A549 (cell line): ENCODE measurements around the gene MT1HL1. TPM values are rescaled to one million over a fixed set of nuclear protein-coding genes. Genes with fewer than 3 reads are reported as not detected.

ENCODE experiments used
- ATAC-seq, 2 experiments: fragments of 200-7000 bp in 1 of 2; fragments of >200 bp in 1 of 2; cut with Nextera tagmentation in 1 of 2; cut with Tn5 transposase in 1 of 2; 3 replicates each; pipeline versions ENCODE4 v1.8.0 to v1.9.1; 2018 to 2020; ENCODE audit warnings: mild to moderate bottlenecking in 1 of 2, moderate library complexity in 1 of 2
- CTCF ChIA-PET: fragments of 300-600 bp; sonication (Branson Sonifier 250); formaldehyde crosslinking; extraction: SDS; loops from one replicate; lab custom pipeline; 2021; ENCODE audit warnings: antibody characterized with exemption, inconsistent platforms; lab: Yijun Ruan, JAX
- POLR2A ChIA-PET: fragments of 350-600 bp; formaldehyde crosslinking; extraction: SDS; loops from one replicate; lab custom pipeline; 2021; ENCODE audit warnings: antibody characterized with exemption, inconsistent platforms; lab: Yijun Ruan, JAX
- DNase-seq, 2 experiments: peaks; one replicate each; pipeline versions ENCODE4 v3.0.0 to v3.0.0-alpha.2; 2011 to 2016; ENCODE audit warnings: low read depth in 1 of 2, low spot score in 1 of 2
- FAIRE-seq: peaks from 2 replicates; lab custom pipeline; 2011; peaks lifted over from hg19 to GRCh38; lab: Jason Lieb, UNC
- H3K27ac ChIP-seq, 2 experiments: fragments of >200 bp; sonication (Bioruptor Twin); formaldehyde crosslinking; 3 replicates each; pipeline ENCODE4 v1.5.1; 2016 to 2017
- H3K4me1 ChIP-seq: fragments of >200 bp; sonication (Bioruptor Twin); formaldehyde crosslinking; 3 replicates; pipeline ENCODE4 v1.6.1; 2016
- H3K4me2 ChIP-seq: fragments of >200 bp; sonication (Bioruptor Twin); formaldehyde crosslinking; 3 replicates; pipeline ENCODE4 v1.6.1; 2016
- H3K4me3 ChIP-seq: fragments of >200 bp; sonication (Bioruptor Twin); formaldehyde crosslinking; 3 replicates; pipeline ENCODE4 v1.5.1; 2016
- H3K9me3 ChIP-seq: fragments of >200 bp; sonication (Bioruptor Twin); formaldehyde crosslinking; 3 replicates; pipeline ENCODE4 v1.6.1; 2016
- CBX2 ChIP-seq: fragments of 200-600 bp; sonication (generic); IDR thresholded peaks from 2 replicates; pipeline ENCODE4 v1.6.1; 2016; ENCODE audit warnings: low read depth, mild to moderate bottlenecking, borderline replicate concordance
- CHD2 ChIP-seq: fragments of 150-350 bp; IDR thresholded peaks from 2 replicates; pipeline ENCODE4 v1.6.1; 2014; ENCODE audit warnings: low read length; ENCODE audit not compliant: partially characterized antibody
- E2F6 ChIP-seq: IDR thresholded peaks from 2 replicates; pipeline ENCODE4 v1.6.1; 2012; ENCODE audit warnings: low read depth, borderline replicate concordance
- ELK1 ChIP-seq: fragments of 150-350 bp; IDR thresholded peaks from 2 replicates; pipeline ENCODE4 v1.6.1; 2014; ENCODE audit warnings: low read depth, mild to moderate bottlenecking, low read length
- ESRRA ChIP-seq: fragments of 150-350 bp; IDR thresholded peaks from 2 replicates; pipeline ENCODE4 v1.6.1; 2014; ENCODE audit warnings: mild to moderate bottlenecking, low read length, borderline replicate concordance
- GATA3 ChIP-seq: IDR thresholded peaks from 2 replicates; pipeline ENCODE4 v1.6.1; 2012; ENCODE audit warnings: borderline replicate concordance
- HES2 ChIP-seq: fragments of >200 bp; sonication (Bioruptor Twin); formaldehyde crosslinking; IDR thresholded peaks from 2 replicates; pipeline ENCODE4 v1.6.1; 2016
- HEYL ChIP-seq: fragments of 250-450 bp; sonication (Bioruptor Pico); IDR thresholded peaks from 2 replicates; pipeline ENCODE4 v1.8.0; 2021; ENCODE audit warnings: mild to moderate bottlenecking, moderate library complexity
- HOXA7 ChIP-seq: fragments of 250-450 bp; sonication (Bioruptor Pico); IDR thresholded peaks from 2 replicates; pipeline ENCODE4 v1.5.0; 2020; ENCODE audit warnings: mild to moderate bottlenecking, moderate library complexity
- HOXB13 ChIP-seq: fragments of 250-450 bp; sonication (Bioruptor Pico); IDR thresholded peaks from 2 replicates; pipeline ENCODE4 v1.5.0; 2020; ENCODE audit warnings: low read depth, mild to moderate bottlenecking, moderate library complexity
- HOXB5 ChIP-seq: fragments of 250-450 bp; sonication (Bioruptor Pico); IDR thresholded peaks from 2 replicates; pipeline ENCODE4 v1.5.0; 2020; ENCODE audit warnings: mild to moderate bottlenecking, moderate library complexity
- MAFK ChIP-seq: fragments of 450-650 bp; IDR thresholded peaks from 2 replicates; pipeline ENCODE4 v1.6.1; 2014; ENCODE audit not compliant: partially characterized antibody
- NFE2L2 ChIP-seq: fragments of 150-350 bp; conservative IDR thresholded peaks from 2 replicates; pipeline ENCODE4 v1.6.1; 2014; ENCODE audit warnings: low read length
- PHF8 ChIP-seq: fragments of 200-600 bp; sonication (generic); IDR thresholded peaks from 2 replicates; pipeline ENCODE4 v1.6.1; 2016; ENCODE audit warnings: low read depth, mild to moderate bottlenecking, antibody characterized with exemption, moderate library complexity, borderline replicate concordance
- POLR2AphosphoS2 ChIP-seq: conservative IDR thresholded peaks from 2 replicates; pipeline ENCODE4 v1.6.1; 2012; ENCODE audit warnings: low read length, improper control_type of control experiment, inconsistent platforms
- SREBF2 ChIP-seq: fragments of 450-650 bp; IDR thresholded peaks from 2 replicates; pipeline ENCODE4 v1.6.1; 2014; ENCODE audit warnings: mild to moderate bottlenecking, moderate library complexity
- USF2 ChIP-seq: fragments of 450-650 bp; IDR thresholded peaks from 2 replicates; pipeline ENCODE4 v1.6.1; 2014; ENCODE audit warnings: antibody characterized with exemption
- ZFP36 ChIP-seq: fragments of 450-650 bp; IDR thresholded peaks from 2 replicates; pipeline ENCODE4 v1.6.1; 2014; ENCODE audit warnings: borderline replicate concordance; ENCODE audit not compliant: partially characterized antibody
- WGBS: methylation state at CpG from one replicate; pipeline ENCODE4 v1.1.6; 2017; ENCODE audit errors: missing lambda C conversion rate; 5-methylcytosine and 5-hydroxymethylcytosine counted together
- polyA plus RNA-seq, 4 experiments: library from polyadenylated mRNA; depleted of rRNA in 3 of 4; stranded (reverse); fragments of >200 nt; fragmentation: RNase III in 1 of 4; extraction: RNeasy Plus Mini Kit Qiagen cat#74134 plus additional on column Dnase treatment in 1 of 4; gene quantifications; 2 replicates in 3 of 4; 3 replicates in 1 of 4; pipeline ENCODE4 v1.2.3, GENCODE V29; 2011 to 2017
- TF ChIP-seq, protein P1 (sequence below): IDR thresholded peaks from 2 replicates; pipeline ENCODE4 v1.6.1; 2012

The MT1HL1 gene
- polyA plus RNA-seq, 2 of the 4 experiments (the other 2 are of a cell fraction), result not detected

DNA sequence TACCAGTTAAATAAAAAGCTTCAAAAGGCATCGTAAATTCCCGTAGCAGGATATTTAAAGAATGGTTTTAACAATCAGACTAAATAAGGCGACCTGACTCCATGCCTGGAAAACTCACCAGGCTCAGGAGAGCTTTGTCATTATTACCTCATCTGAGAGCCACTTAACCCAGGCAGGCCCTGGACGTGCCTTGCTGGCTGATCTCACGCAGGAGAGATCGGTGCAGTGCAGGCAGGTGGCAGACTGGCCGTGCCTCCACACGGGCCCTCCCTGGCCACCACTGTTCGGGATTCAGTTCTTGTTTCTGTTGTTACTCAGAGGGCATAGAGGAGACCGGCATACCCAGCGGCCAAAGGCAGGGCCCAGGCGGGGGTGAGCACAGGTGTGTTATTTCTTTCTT lies 6.4 kb downstream of the MT1HL1 start (continued):
- TF ChIP-seq, protein P1, sequence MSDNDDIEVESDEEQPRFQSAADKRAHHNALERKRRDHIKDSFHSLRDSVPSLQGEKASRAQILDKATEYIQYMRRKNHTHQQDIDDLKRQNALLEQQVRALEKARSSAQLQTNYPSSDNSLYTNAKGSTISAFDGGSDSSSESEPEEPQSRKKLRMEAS, result no peak
- no peak for TF ChIP-seq NFE2L2

DNA sequence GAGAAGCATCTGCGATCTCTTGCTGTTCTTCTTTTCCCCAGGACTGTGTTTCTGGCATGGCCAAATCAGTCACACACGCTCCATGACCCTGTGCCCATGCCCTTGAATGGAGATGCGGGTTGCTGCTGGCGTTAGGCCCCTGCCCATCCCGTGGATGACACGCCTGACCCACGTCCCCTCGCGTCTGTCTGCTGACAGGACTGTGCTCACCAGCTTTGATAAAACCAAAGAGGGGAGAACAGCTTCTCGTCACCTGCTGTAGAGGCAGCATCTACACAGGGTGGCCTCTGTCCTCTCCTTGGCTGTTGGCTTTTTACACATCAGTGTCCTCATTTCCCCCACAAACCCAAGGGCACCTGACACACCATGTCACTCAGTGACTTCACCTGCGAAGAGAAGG lies 6.9 kb downstream of the MT1HL1 start:
- POLR2A ChIA-PET, result no interaction called here

DNA sequence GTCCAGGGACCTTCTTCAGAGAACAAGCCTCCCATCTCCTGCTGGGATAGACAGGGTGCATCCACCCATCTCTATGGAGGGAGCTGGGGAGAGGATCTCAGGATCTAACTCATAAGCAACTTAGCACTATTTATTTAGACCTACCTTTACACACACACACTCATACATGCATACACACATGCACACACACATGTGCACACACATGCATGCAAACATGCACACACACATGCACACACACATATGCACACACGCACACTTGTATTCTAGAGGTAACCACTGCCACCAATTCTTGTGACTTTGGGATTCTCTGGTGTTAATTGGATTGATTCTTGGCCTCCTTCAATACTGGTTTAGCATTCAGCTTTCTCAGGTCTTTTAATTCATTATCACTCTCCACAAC lies 9.8 kb downstream of the MT1HL1 start:
- DNase-seq (no peak), ATAC-seq (no peak), FAIRE-seq (no peak)
- CTCF ChIA-PET, result no interaction called here
- H3K4me2 ChIP-seq, result no peak overlapping the region
- H3K27ac ChIP-seq, result no peak overlapping the region
- H3K4me3 ChIP-seq, result no peak overlapping the region
- POLR2A ChIA-PET, result no interaction called here
- peaks cover 6% of the 10 kb centered on the region; the same call in 2 of the 3 replicates for H3K9me3 ChIP-seq
- 39% methylated on average over 1 of the region's 1 CpG for WGBS
- TF ChIP-seq SREBF2 (no peak), USF2 (no peak), POLR2AphosphoS2 (no peak), CBX2 (no peak), ELK1 (no peak)
- TF ChIP-seq, protein P1, result no peak
- no peaks in the 10 kb centered on the region for H3K4me1 ChIP-seq

More for the DNA sequence above, 6.9 kb downstream of the MT1HL1 start:
- Histone ChIP-seq H3K27ac (no peak overlapping the region), H3K4me3 (no peak overlapping the region), H3K4me2 (no peak overlapping the region), H3K4me1 (no peaks in the 10 kb centered on the region), H3K9me3 (no peaks in the 10 kb centered on the region)
- CTCF ChIA-PET, result no interaction called here
- 44% methylated on average over 11 of the region's 11 CpGs for WGBS
- ATAC-seq (no peak; a peak in 1 of 6 replicates), FAIRE-seq (no peak), DNase-seq (no peak)
- TF ChIP-seq ELK1 (no peak), E2F6 (no peak), HEYL (CRISPR knock-in tag) (no peak), PHF8 (no peak), NFE2L2 (no peak), SREBF2 (no peak), MAFK (no peak), HOXB13 (no peak), ZFP36 (no peak), ESRRA (no peak), CHD2 (no peak), GATA3 (no peak), HOXB5 (CRISPR knock-in tag) (no peak), HOXA7 (CRISPR knock-in tag) (no peak), HES2 (no peak)
- TF ChIP-seq, protein P1, result no peak
